OCI-M2 (cell line): ENCODE measurements around the gene USP27X.

Source experiments
- DNase-seq: peaks from one replicate; lab custom pipeline; 2025; ENCODE audit not compliant: unreplicated experiment; lab: John Stamatoyannopoulos, UW

Gene USP27X

GRCh38 chrX:49880668-49881067 lies 1.4 kb downstream of the USP27X start:
- DNase-seq: no peak

GRCh38 chrX:49884290-49884862 lies 5.1 kb downstream of the USP27X start:
- DNase-seq: peak; percentile 60

- no peak for DNase-seq
These were observed 13.3 kb downstream of the USP27X start for GRCh38 chrX:49892542-49892941.

GRCh38 chrX:49896951-49897350 lies 17.7 kb downstream of the USP27X start:
- no peak for DNase-seq

DNA sequence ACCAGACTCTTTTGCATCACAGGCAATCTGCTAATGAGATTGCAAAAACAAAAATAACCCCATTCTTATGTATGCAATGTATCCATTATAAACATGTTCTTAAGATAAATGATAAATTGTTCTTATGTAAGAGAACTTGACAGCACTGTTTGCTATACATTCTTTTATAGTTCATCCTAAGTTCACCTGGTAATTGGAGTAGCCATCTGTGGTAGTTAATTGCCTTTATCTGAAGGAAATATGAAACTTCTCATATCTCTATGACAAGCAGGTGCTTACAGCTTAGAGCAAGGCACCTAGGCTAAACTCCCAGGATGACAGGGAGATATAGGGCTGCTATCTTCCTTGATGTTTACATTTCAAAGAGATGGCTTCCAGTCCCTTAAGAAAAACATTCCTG lies 21.8 kb downstream of the USP27X start:
- no peak for DNase-seq

DNA sequence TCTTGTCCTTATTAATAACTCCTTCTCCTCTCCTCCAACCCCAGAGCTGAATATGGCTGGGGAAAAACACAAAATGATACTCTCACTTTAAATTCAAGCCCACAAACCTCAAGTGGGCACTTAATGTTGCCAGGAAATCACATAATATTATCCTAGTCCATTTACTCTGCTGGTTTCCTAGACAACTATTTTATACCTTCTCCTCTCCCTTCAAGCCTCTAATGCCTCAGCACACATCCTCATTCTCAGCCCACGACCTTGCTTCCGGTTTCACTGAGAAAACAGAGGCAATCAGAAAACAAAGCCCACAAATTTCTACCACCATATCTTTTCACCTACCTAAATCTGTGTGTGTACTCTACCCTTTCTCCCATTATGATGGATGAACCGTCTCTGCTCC lies 31.1 kb downstream of the USP27X start:
- no peak for DNase-seq

DNA sequence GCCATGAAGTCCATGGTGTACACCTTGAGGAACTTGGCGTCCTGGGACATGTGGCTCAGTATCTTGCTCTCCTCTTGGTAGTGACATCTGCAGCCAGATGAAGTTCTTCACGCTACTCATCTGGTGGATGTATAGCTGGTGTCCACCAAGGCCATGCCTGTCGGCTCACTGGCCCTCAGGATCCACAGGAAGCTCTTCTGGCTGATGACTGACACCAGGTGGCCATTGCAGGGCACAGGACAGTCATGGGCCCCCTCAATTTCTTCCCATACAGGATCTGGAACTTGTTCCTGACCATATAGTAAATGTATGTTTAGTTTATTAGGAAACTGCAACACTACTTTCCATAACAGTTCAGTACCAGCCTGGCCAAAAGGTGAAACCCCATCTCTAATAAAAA lies 32.8 kb downstream of the USP27X start:
- DNase-seq: no peak

GRCh38 chrX:49912861-49913260 lies 33.6 kb downstream of the USP27X start:
- no peak for DNase-seq

- DNase-seq: no peak
These were observed 36.3 kb downstream of the USP27X start for GRCh38 chrX:49915361-49916222.

- no peak for DNase-seq
These were observed 40.3 kb downstream of the USP27X start for GRCh38 chrX:49919617-49920016.

DNA sequence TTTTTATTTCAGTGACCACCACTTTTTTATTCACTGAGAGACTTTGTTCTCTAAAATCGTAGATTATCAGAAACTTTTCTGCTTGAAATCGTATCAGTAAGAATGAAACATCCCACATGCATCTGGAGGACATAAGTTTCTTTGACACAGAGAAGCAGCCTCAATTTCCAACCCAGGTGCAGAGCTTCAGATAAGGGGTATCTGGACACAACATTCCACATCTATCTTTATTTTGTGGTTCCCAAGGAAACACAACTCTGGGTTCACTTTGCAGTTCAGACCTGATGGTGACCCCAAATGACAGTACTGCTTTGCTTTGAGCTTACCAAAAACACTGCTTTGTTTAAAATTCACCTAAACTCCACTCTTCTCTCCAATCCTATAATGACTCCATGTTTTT lies 41.8 kb downstream of the USP27X start:
- DNase-seq: no peak

GRCh38 chrX:49922291-49923241 lies 43.3 kb downstream of the USP27X start, which contains the start of gene CLCN5:
TSS of gene CLCN5 (plus strand) at chrX:49922596. CDS start at chrX:49925299, 2,703 bp downstream.
- DNase-seq: peak; percentile 78

- no peak for DNase-seq
These were observed 45.9 kb downstream of the USP27X start for GRCh38 chrX:49925176-49925575.

DNA sequence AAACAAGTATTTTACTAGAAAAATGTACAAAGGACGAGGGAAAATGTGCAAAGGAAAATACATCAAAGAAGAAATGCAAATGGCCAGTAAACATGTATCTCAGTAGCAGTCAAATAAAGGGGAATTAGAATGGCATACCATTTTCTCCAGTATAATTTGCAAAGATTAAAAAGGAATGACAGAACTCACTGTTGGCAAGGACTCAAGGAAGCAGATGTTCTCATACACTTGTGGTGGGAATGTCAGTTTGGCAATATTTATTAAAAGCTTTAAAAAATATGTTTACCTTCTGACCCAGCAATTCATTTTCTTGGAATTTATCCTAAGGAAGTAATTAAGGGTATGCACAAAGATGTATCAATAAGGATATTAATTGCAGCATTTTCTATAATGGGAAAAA lies 50.8 kb downstream of the USP27X start:
- DNase-seq: no peak
